SK-N-SH (cell line): ENCODE measurements around the gene MFN1. TPM values are rescaled to one million over a fixed set of nuclear protein-coding genes. Genes with fewer than 3 reads are reported as not detected.
"Not testable (repeated sequence)": the region's sequence is repeated elsewhere in the genome, so short reads cannot be mapped to it uniquely, and the experiment has no call there.

Experiments used
- CTCF ChIA-PET: fragments of 300-600, 350-600 bp; formaldehyde crosslinking; extraction: SDS; loops from one replicate; lab custom pipeline; 2021; lab: Yijun Ruan, JAX
- POLR2A ChIA-PET: fragments of 350-600 bp; sonication (Branson Sonifier 250); formaldehyde crosslinking; extraction: SDS; loops from one replicate; lab custom pipeline; 2020; ENCODE audit warnings: antibody characterized with exemption, inconsistent platforms; lab: Yijun Ruan, JAX
- DNase-seq: peaks from one replicate; pipeline ENCODE4 v3.0.0; 2012
- H2AFZ ChIP-seq: fragments of 200-600 bp; sonication (generic); 2 replicates; pipeline ENCODE4 v1.8.1; 2016; ENCODE audit warnings: antibody characterized with exemption, mild to moderate bottlenecking, low read depth
- H3F3A ChIP-seq: fragments of 200-600 bp; sonication (generic); replicated peaks from 2 replicates; pipeline ENCODE3; 2016; ENCODE audit warnings: antibody characterized with exemption, mild to moderate bottlenecking; ENCODE audit not compliant: insufficient read depth
- H3K27ac ChIP-seq, 2 experiments: fragments of 200-500 bp in 1 of 2; fragments of 200-600 bp in 1 of 2; sonication (Bioruptor generic) in 1 of 2; sonication (generic), shearing (Covaris generic) in 1 of 2; 2 replicates each; pipeline versions ENCODE4 v1.5.1 to v1.6.1; 2014 to 2016; ENCODE audit warnings: low read depth in 2 of 2, inconsistent platforms in 1 of 2, low read length in 1 of 2, mild to moderate bottlenecking in 1 of 2, mixed read lengths in 1 of 2
- H3K27me3 ChIP-seq: fragments of 200-600 bp; sonication (generic), shearing (Covaris generic); 2 replicates; pipeline ENCODE4 v1.6.1; 2016; ENCODE audit warnings: mixed run types; ENCODE audit not compliant: insufficient read depth
- H3K36me3 ChIP-seq, 2 experiments: fragments of 200-500 bp in 1 of 2; fragments of 200-600 bp in 1 of 2; sonication (Bioruptor generic) in 1 of 2; sonication (generic) in 1 of 2; replicated peaks in 1 of 2; 2 replicates each; pipeline versions ENCODE3 to v1.5.1; 2014 to 2016; ENCODE audit warnings: low read length in 1 of 2, mild to moderate bottlenecking in 1 of 2; ENCODE audit not compliant: insufficient read depth in 2 of 2, control insufficient read depth in 1 of 2
- H3K4me1 ChIP-seq, 2 experiments: fragments of 200-500 bp in 1 of 2; fragments of 200-600 bp in 1 of 2; sonication (Bioruptor generic) in 1 of 2; sonication (generic), shearing (Covaris generic) in 1 of 2; 2 replicates each; pipeline versions ENCODE4 v1.5.1 to v1.6.1; 2014 to 2016; ENCODE audit warnings: low read depth in 1 of 2, low read length in 1 of 2, mixed run types in 1 of 2; ENCODE audit not compliant: insufficient read depth in 2 of 2, control insufficient read depth in 1 of 2
- H3K4me2 ChIP-seq: fragments of 200-600 bp; sonication (generic), shearing (Covaris generic); 2 replicates; pipeline ENCODE4 v1.6.1; 2017; ENCODE audit warnings: mixed run types
- H3K4me3 ChIP-seq, 2 experiments: fragments of 200-500 bp in 1 of 2; fragments of 200-600 bp in 1 of 2; sonication (Bioruptor generic) in 1 of 2; sonication (generic), shearing (Covaris generic) in 1 of 2; 2 replicates each; pipeline versions ENCODE4 v1.5.1 to v1.8.1; 2014 to 2016; ENCODE audit warnings: low read depth in 2 of 2, inconsistent platforms in 1 of 2, low read length in 1 of 2, mild to moderate bottlenecking in 1 of 2, mixed read lengths in 1 of 2, moderate library complexity in 1 of 2
- H3K79me2 ChIP-seq: fragments of 200-600 bp; sonication (generic); 2 replicates; pipeline ENCODE4 v1.8.1; 2017; ENCODE audit warnings: mild to moderate bottlenecking; ENCODE audit not compliant: insufficient read depth
- H3K9ac ChIP-seq: fragments of 200-600 bp; sonication (generic); 2 replicates; pipeline ENCODE4 v1.6.1; 2017; ENCODE audit warnings: mixed run types
- H3K9me2 ChIP-seq: fragments of 200-600 bp; sonication (generic); 2 replicates; pipeline ENCODE4 v1.6.1; 2017; ENCODE audit warnings: mixed run types
- H3K9me3 ChIP-seq: fragments of 200-600 bp; sonication (generic); 2 replicates; pipeline ENCODE4 v1.6.1; 2017; ENCODE audit warnings: mixed run types, mild to moderate bottlenecking, moderate library complexity
- H4K20me1 ChIP-seq: fragments of 200-600 bp; sonication (generic); 2 replicates; pipeline ENCODE4 v1.6.1; 2017; ENCODE audit warnings: mild to moderate bottlenecking, mixed run types; ENCODE audit not compliant: insufficient read depth
- CHD2 ChIP-seq: fragments of 150-350 bp; IDR thresholded peaks from 2 replicates; pipeline ENCODE4 v1.6.1; 2018; ENCODE audit warnings: low read length; ENCODE audit not compliant: partially characterized antibody
- ELF1 ChIP-seq: IDR thresholded peaks from 2 replicates; pipeline ENCODE4 v1.4.0; 2012
- EP300 ChIP-seq, 2 experiments: IDR thresholded peaks; 2 replicates each; pipeline versions ENCODE4 v1.4.0 to v1.6.1; 2012; ENCODE audit warnings: borderline replicate concordance in 1 of 2, low read depth in 1 of 2, low read length in 1 of 2
- EZH2phosphoT487 ChIP-seq: fragments of 200-600 bp; sonication (generic); IDR thresholded peaks from 2 replicates; pipeline ENCODE4 v1.6.1; 2017; ENCODE audit warnings: low read depth, mixed run types, mild to moderate bottlenecking, antibody characterized with exemption, moderate library complexity, borderline replicate concordance
- MEF2A ChIP-seq: IDR thresholded peaks from 2 replicates; pipeline ENCODE4 v1.4.0; 2012; ENCODE audit warnings: low read depth, borderline replicate concordance
- NFIC ChIP-seq: IDR thresholded peaks from 2 replicates; pipeline ENCODE4 v1.4.0; 2012; ENCODE audit warnings: borderline replicate concordance
- NRF1 ChIP-seq: IDR thresholded peaks from 2 replicates; pipeline ENCODE4 v1.6.1; 2012; ENCODE audit warnings: low read depth, mild to moderate bottlenecking, low read length
- RAD21 ChIP-seq: IDR thresholded peaks from 2 replicates; pipeline ENCODE4 v1.6.1; 2012; ENCODE audit warnings: mild to moderate bottlenecking, low read length
- RFX5 ChIP-seq: IDR thresholded peaks from 2 replicates; pipeline ENCODE4 v1.6.1; 2012; ENCODE audit warnings: mild to moderate bottlenecking, improper control_type of control experiment, low read length
- TEAD4 ChIP-seq: IDR thresholded peaks from 2 replicates; pipeline ENCODE4 v1.4.0; 2012; ENCODE audit warnings: mild to moderate bottlenecking, borderline replicate concordance; ENCODE audit not compliant: insufficient read depth
- WGBS: methylation state at CpG from one replicate; pipeline ENCODE4 v1.1.6; 2017; ENCODE audit warnings: low lambda C conversion rate; 5-methylcytosine and 5-hydroxymethylcytosine counted together
- polyA plus RNA-seq, 3 experiments: library from polyadenylated mRNA; depleted of rRNA; stranded (reverse); fragments of >200 nt; gene quantifications; 2 replicates each; pipeline ENCODE4 v1.2.3, GENCODE V29; 2012
- TF ChIP-seq, protein P1 (sequence below): fragments of 150-350 bp; IDR thresholded peaks from 2 replicates; pipeline ENCODE4 v1.6.1; 2016; ENCODE audit warnings: mild to moderate bottlenecking, low read depth, low read length
- TF ChIP-seq, protein P2 (sequence below): fragments of 200-600 bp; sonication (generic); IDR thresholded peaks from 2 replicates; pipeline ENCODE4 v1.6.1; 2017; ENCODE audit warnings: antibody characterized with exemption, mild to moderate bottlenecking, moderate library complexity

MFN1 gene
- polyA plus RNA-seq, 1 of the 3 experiments (the other 2 are of a cell fraction): 15.7 TPM

DNA sequence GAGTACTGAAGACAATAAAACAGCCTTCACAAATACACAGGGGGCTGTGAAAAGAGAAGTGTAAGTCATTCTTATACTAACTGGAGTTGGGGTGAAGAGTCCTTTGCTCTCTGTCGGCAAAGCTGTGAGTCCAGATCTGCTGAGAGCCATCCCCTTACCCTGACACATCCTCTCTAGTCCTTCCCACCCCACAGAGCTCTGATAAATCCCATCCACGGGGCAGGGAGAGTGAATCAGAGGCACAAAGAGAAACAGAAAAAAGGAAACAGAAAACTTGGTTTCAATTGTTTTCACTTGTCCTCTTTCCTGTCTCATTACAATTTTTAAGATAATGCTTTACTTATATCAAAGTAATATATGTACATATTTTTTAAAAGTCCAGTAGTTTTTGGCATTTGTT lies 42.9 kb upstream of the MFN1 start:
- Histone ChIP-seq H3K9me3 (no peaks in the 10 kb centered on the region), H3K4me2 (peak overlapping the region; percentile 23; the same call in 1 of the 2 replicates), H3K79me2 (no peaks in the 10 kb centered on the region), H3K9me2 (no peaks in the 10 kb centered on the region), H3K4me1 (peaks cover 0 to 6% of the 10 kb centered on the region in 2 experiments; a peak in 1 of 4 replicates), H3K27ac (no peak overlapping the region), H3K9ac (no peak overlapping the region), H2AFZ (peak overlapping the region; percentile 2; the same call in 1 of the 2 replicates), H3K36me3 (no peaks in the 10 kb centered on the region), H3F3A (no peaks in the 10 kb centered on the region), H3K4me3 (no peak overlapping the region), H3K27me3 (no peaks in the 10 kb centered on the region), H4K20me1 (no peaks in the 10 kb centered on the region)
- CTCF ChIA-PET: no interaction called here
- TF ChIP-seq, protein P1, sequence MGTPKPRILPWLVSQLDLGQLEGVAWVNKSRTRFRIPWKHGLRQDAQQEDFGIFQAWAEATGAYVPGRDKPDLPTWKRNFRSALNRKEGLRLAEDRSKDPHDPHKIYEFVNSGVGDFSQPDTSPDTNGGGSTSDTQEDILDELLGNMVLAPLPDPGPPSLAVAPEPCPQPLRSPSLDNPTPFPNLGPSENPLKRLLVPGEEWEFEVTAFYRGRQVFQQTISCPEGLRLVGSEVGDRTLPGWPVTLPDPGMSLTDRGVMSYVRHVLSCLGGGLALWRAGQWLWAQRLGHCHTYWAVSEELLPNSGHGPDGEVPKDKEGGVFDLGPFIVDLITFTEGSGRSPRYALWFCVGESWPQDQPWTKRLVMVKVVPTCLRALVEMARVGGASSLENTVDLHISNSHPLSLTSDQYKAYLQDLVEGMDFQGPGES: no peak
- TF ChIP-seq NFIC (no peak), ELF1 (no peak), MEF2A (no peak), EZH2phosphoT487 (no peak), TEAD4 (no peak), RFX5 (no peak), RAD21 (no peak), NRF1 (no peak), CHD2 (no peak), EP300 (IDR thresholded peaks at IDR 0.05; ENCODE audit: borderline replicate concordance in 1 of 2, low read depth in 1 of 2, low read length in 1 of 2) (no peak)
- TF ChIP-seq, protein P2, sequence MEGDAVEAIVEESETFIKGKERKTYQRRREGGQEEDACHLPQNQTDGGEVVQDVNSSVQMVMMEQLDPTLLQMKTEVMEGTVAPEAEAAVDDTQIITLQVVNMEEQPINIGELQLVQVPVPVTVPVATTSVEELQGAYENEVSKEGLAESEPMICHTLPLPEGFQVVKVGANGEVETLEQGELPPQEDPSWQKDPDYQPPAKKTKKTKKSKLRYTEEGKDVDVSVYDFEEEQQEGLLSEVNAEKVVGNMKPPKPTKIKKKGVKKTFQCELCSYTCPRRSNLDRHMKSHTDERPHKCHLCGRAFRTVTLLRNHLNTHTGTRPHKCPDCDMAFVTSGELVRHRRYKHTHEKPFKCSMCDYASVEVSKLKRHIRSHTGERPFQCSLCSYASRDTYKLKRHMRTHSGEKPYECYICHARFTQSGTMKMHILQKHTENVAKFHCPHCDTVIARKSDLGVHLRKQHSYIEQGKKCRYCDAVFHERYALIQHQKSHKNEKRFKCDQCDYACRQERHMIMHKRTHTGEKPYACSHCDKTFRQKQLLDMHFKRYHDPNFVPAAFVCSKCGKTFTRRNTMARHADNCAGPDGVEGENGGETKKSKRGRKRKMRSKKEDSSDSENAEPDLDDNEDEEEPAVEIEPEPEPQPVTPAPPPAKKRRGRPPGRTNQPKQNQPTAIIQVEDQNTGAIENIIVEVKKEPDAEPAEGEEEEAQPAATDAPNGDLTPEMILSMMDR: no peak
- DNase-seq: no peak
- 29% methylated on average over 2 of the region's 2 CpGs for WGBS
- POLR2A ChIA-PET: no interaction called here

DNA sequence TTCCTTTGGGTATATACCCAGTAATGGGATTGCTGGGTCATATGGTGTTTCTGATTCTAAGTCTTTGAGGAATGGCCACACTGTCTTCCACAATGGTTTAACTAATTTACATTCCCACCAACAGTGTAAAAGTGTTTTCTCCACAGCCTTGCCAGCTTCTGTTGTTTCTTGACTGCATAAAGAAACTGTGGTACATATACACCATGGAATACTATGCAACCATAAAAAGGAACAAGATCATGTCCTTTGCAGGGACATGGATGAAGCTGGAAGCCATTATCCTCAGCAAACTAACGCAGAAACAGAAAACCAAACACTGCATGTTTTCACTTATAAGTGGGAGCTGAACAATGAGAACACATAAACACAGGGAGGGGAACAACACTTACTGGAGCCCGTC lies 40.1 kb upstream of the MFN1 start:
- H3K9ac ChIP-seq: not testable (repeated sequence)

More for the DNA sequence above, 40.1 kb upstream of the MFN1 start:
- H3K79me2 ChIP-seq, H3K9me2 ChIP-seq, H3K27me3 ChIP-seq, H3K27ac ChIP-seq, H3F3A ChIP-seq, H3K9me3 ChIP-seq, H3K4me1 ChIP-seq, H4K20me1 ChIP-seq, H2AFZ ChIP-seq, H3K4me2 ChIP-seq, H3K4me3 ChIP-seq, H3K36me3 ChIP-seq, DNase-seq, POLR2A ChIA-PET: not testable (repeated sequence)
- CTCF ChIA-PET: interaction anchor here (1.4 to 2.3 kb wide), 3 partner anchors 8 to 207 kb away, joined by 3 to 13 read pairs (median 10); no protein-coding TSS in a partner anchor
- WGBS: 64% methylated on average over 2 of the region's 2 CpGs
